Vagina (tissue), 2 donors: ENCODE data around the gene CLEC4E. TPM values are rescaled to one million over a fixed set of nuclear protein-coding genes. Genes with fewer than 3 reads are reported as not detected.
"Not testable (repeated sequence)": the region's sequence is repeated elsewhere in the genome, so short reads cannot be mapped to it uniquely, and the experiment has no call there.

Experiments used
- DNase-seq, 2 donors: peaks; one replicate each; pipeline ENCODE4 v3.0.0-alpha.2; 2017; ENCODE audit errors: extremely low spot score in 2 of 2
- H3K27ac ChIP-seq: fragments of 200-600 bp; sonication (generic); one replicate; pipeline ENCODE4 v1.5.1; 2019
- H3K27me3 ChIP-seq: fragments of 200-600 bp; sonication (generic); one replicate; pipeline ENCODE4 v1.5.1; 2019
- H3K36me3 ChIP-seq, 2 donors: fragments of 200-600 bp; sonication (generic); one replicate each; pipeline ENCODE4 v1.5.1; 2017 to 2019
- H3K4me1 ChIP-seq: fragments of 200-600 bp; sonication (generic); one replicate; pipeline ENCODE4 v1.5.1; 2019
- H3K4me3 ChIP-seq, 2 donors: fragments of 200-600 bp; sonication (generic); 1 replicate in 1 of 2; 2 replicates in 1 of 2; pipeline ENCODE4 v1.5.1; 2016 to 2019
- H3K9me3 ChIP-seq: fragments of 200-600 bp; sonication (generic); one replicate; pipeline ENCODE4 v1.5.1; 2019
- POLR2A ChIP-seq, 2 donors: fragments of 450-650 bp; IDR thresholded peaks; one replicate each; pipeline ENCODE4 v1.6.1; 2017; ENCODE audit warnings: antibody characterized with exemption in 2 of 2, mild to moderate bottlenecking in 2 of 2, moderate library complexity in 2 of 2
- POLR2AphosphoS5 ChIP-seq, 2 donors: sonication (generic); formaldehyde crosslinking; IDR thresholded peaks; one replicate each; pipeline ENCODE4 v1.9.0; 2017; ENCODE audit warnings: antibody characterized with exemption in 2 of 2, mild to moderate bottlenecking in 2 of 2, low read depth in 1 of 2; ENCODE audit not compliant: insufficient read depth in 1 of 2
- intact Hi-C: fragments of 100-400 bp; cut with DNase I; formaldehyde crosslinking; loops from one replicate; pipeline ENCODE4 v1.15.1; 2023
- total RNA-seq: library from RNA; depleted of rRNA; stranded (reverse); fragments of >200 nt; gene quantifications from one replicate; pipeline ENCODE4 v1.2.3, GENCODE V29; 2016
- TF ChIP-seq, protein P1 (sequence below), 3 experiments: fragments of 450-650 bp in 2 of 3; fragments of 200-600 bp in 1 of 3; sonication (generic) in 1 of 3; IDR thresholded peaks; one replicate each; pipeline ENCODE4 v1.5.1; 2017 to 2019; ENCODE audit warnings: antibody characterized with exemption in 3 of 3, mild to moderate bottlenecking in 2 of 3, moderate library complexity in 2 of 3

CLEC4E gene
- total RNA-seq, 1 donor from 2014 or later: not detected

DNA sequence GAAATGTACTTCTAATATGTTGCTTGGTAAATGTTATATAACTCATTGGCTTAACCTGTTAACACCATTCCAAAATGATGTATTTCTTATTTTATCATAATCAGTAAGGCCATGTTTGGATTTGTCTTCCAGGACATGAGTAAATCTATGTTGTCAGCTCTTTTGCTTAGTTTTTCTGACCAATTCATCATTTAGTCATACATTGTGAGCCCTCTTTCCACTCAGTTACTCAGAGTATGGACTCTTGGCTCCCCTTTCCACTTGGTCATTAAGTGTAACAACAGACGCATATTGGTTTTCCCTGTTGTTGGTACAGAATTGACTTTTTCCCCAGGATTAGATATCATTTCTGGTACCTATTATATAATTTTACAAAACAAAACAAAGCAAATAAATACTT is 36.4 kb downstream of the CLEC4E start:
- Histone ChIP-seq H3K4me3 (no peak overlapping the region), H3K27ac (no peak overlapping the region), H3K4me1 (no peaks in the 10 kb centered on the region), H3K9me3 (no peaks in the 10 kb centered on the region), H3K36me3 (no peaks in the 10 kb centered on the region), H3K27me3 (no peaks in the 10 kb centered on the region)
- no peak for DNase-seq
- intact Hi-C loops: no loop called here
- no peak for TF ChIP-seq POLR2AphosphoS5 (IDR thresholded peaks at IDR 0.05; ENCODE audit: insufficient read depth in 1 of 2, low read depth in 1 of 2)
- TF ChIP-seq POLR2A (IDR thresholded peaks at IDR 0.05): no peak

DNA sequence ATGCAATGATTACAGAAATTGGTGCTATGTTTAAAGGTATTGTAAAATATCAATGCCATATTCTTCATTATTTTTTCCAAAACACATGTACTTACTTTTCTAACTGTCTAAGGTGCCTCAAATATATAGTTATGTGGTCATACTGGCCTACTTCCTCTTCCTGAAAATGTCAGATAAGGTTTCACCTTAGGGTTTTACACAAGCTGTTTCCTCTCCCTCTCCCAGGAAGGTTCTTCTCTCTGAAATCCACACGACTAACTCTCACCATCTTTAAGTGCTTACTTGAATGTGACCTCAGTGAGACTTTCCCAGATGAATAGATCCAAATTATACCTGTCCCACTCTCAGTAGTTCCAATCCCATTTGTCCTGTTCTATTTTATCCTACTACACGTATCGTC is 39.0 kb downstream of the CLEC4E start:
- Histone ChIP-seq H3K36me3 (no peaks in the 10 kb centered on the region), H3K27ac (no peak overlapping the region), H3K27me3 (no peaks in the 10 kb centered on the region), H3K9me3 (no peaks in the 10 kb centered on the region), H3K4me3 (no peak overlapping the region), H3K4me1 (no peaks in the 10 kb centered on the region)
- intact Hi-C loops: no loop called here
- DNase-seq: no peak
- TF ChIP-seq POLR2AphosphoS5 (IDR thresholded peaks at IDR 0.05; ENCODE audit: insufficient read depth in 1 of 2, low read depth in 1 of 2): no peak
- no peak for TF ChIP-seq POLR2A (IDR thresholded peaks at IDR 0.05)
- TF ChIP-seq, protein P1, sequence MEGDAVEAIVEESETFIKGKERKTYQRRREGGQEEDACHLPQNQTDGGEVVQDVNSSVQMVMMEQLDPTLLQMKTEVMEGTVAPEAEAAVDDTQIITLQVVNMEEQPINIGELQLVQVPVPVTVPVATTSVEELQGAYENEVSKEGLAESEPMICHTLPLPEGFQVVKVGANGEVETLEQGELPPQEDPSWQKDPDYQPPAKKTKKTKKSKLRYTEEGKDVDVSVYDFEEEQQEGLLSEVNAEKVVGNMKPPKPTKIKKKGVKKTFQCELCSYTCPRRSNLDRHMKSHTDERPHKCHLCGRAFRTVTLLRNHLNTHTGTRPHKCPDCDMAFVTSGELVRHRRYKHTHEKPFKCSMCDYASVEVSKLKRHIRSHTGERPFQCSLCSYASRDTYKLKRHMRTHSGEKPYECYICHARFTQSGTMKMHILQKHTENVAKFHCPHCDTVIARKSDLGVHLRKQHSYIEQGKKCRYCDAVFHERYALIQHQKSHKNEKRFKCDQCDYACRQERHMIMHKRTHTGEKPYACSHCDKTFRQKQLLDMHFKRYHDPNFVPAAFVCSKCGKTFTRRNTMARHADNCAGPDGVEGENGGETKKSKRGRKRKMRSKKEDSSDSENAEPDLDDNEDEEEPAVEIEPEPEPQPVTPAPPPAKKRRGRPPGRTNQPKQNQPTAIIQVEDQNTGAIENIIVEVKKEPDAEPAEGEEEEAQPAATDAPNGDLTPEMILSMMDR (IDR thresholded peaks at IDR 0.05): no peak

DNA sequence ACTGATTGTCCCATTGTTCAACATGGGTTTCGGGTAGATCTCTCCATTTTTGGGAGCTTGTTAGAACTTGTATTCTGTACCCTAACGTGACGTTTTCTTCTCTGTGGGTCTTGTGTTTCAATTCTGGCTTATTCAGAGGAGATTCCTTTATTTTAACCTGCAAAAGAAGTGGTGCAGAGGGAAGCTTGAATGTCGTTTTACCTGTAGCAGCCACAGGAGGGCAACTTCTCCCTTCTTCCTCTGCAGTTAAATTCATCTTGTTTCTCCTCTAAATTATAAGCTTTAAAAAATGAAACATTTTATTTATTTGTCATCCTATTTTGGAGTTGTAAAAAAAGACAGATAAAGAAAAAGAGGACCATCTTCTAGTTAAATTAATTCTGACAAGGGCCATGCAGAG is 41.1 kb downstream of the CLEC4E start:
- Histone ChIP-seq H3K36me3 (no peaks in the 10 kb centered on the region), H3K4me1 (no peaks in the 10 kb centered on the region), H3K27ac (no peak overlapping the region), H3K4me3 (no peak overlapping the region), H3K27me3 (no peaks in the 10 kb centered on the region), H3K9me3 (no peaks in the 10 kb centered on the region)
- TF ChIP-seq POLR2A (IDR thresholded peaks at IDR 0.05) (no peak), POLR2AphosphoS5 (IDR thresholded peaks at IDR 0.05; ENCODE audit: insufficient read depth in 1 of 2, low read depth in 1 of 2) (no peak)
- TF ChIP-seq, protein P1 (IDR thresholded peaks at IDR 0.05): no peak
- intact Hi-C loops: no loop called here
- DNase-seq: no peak

DNA sequence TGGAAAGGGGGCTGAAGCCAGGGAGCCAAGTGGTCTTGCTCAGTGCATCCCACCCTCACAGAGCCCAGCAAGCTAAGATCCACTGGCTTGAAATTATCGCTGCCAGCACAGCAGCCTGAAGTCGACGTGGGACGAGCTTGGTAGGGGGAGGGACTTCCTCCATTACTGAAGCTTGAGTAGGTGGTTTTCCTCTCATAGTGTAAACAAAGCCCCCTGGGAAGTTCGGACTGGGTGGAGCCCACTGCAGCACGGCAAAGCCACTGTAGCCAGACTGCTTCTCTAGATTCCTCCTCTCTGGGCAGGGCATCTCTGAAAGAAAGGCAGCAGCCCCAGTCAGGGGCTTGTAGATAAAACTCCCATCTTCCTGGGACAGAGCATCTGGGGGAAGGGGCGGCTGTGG is 44.6 kb downstream of the CLEC4E start:
- H3K4me1 ChIP-seq, H3K4me3 ChIP-seq, DNase-seq, H3K36me3 ChIP-seq, H3K27ac ChIP-seq, H3K9me3 ChIP-seq, intact Hi-C loops, H3K27me3 ChIP-seq: not testable (repeated sequence)

DNA sequence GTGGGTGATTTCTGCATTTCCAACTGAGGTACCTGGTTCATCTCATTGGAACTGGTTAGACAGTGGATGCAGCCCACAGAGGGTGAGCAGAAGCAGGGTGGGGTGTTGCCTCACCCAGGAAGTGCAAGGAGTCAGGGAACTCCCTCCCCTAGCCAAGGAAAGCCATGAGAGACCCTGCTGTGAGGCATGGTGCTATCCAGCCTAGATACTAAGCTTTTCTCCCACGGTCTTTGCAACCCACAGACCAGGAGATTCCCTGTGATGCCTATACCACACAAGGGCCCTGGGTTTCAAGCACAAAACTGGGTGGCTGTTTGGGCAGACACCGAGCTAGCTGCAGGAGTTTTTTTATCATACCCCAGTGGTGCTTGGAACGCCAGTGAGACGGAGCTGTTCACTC is 45.0 kb downstream of the CLEC4E start:
- H3K27me3 ChIP-seq, H3K36me3 ChIP-seq, intact Hi-C loops, H3K27ac ChIP-seq, DNase-seq, H3K4me1 ChIP-seq, H3K4me3 ChIP-seq, H3K9me3 ChIP-seq: not testable (repeated sequence)

DNA sequence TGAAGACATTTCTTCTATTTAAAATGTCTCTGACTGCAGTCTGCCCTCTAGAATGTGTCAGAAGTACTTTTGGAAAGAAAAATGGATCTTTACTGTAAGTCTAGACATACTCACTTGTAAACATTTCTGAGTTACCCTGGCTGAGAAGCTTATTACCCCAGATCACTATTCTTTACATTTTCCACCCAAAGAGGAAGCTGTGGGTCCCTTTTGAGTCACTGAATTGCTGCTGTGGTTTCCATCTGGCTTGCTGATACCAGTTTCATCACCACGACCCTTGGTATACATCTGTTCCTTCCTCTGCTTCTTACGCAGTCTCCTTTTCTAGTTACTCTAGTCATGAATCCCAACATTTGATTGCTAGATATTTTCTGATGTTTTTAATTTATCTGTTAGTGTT is 47.6 kb downstream of the CLEC4E start:
- no peaks in the 10 kb centered on the region for H3K27me3 ChIP-seq
- H3K4me1 ChIP-seq: no peaks in the 10 kb centered on the region
- TF ChIP-seq POLR2A (IDR thresholded peaks at IDR 0.05): no peak
- TF ChIP-seq, protein P1 (IDR thresholded peaks at IDR 0.05): no peak
- no peak for TF ChIP-seq POLR2AphosphoS5 (IDR thresholded peaks at IDR 0.05; ENCODE audit: insufficient read depth in 1 of 2, low read depth in 1 of 2)
- H3K36me3 ChIP-seq: no peaks in the 10 kb centered on the region
- no peak overlapping the region for H3K4me3 ChIP-seq
- H3K27ac ChIP-seq: no peak overlapping the region
- no peak for DNase-seq
- intact Hi-C loops: no loop called here
- H3K9me3 ChIP-seq: no peaks in the 10 kb centered on the region
